KMS-11 (cell line): Measurements from ENCODE around the gene CIB4.
A peak's percentile ranks its signal among the peaks of the same experiment; 100 is the strongest.

Experiments
- H2AFZ ChIP-seq: fragments of 200-600 bp; sonication (generic); 2 replicates; pipeline ENCODE4 v1.6.1; 2016; ENCODE audit warnings: antibody characterized with exemption, mixed run types, low read depth
- H3K27ac ChIP-seq: fragments of 200-600 bp; sonication (generic); 2 replicates; pipeline ENCODE4 v1.6.1; 2016; ENCODE audit warnings: mild to moderate bottlenecking, mixed run types
- H3K27me3 ChIP-seq: fragments of 200-600 bp; sonication (generic); 2 replicates; pipeline ENCODE4 v1.6.1; 2017; ENCODE audit warnings: mild to moderate bottlenecking, low read depth, mixed run types, moderate library complexity; ENCODE audit not compliant: insufficient read depth
- H3K36me3 ChIP-seq: fragments of 200-600 bp; sonication (generic); 2 replicates; pipeline ENCODE4 v1.6.1; 2017; ENCODE audit warnings: mild to moderate bottlenecking, mixed run types; ENCODE audit not compliant: insufficient read depth
- H3K4me1 ChIP-seq: fragments of 200-600 bp; sonication (generic); 2 replicates; pipeline ENCODE4 v1.6.1; 2016; ENCODE audit warnings: mild to moderate bottlenecking, low read depth, mixed run types; ENCODE audit not compliant: poor library complexity, severe bottlenecking
- H3K4me2 ChIP-seq: fragments of 200-600 bp; sonication (generic); 2 replicates; pipeline ENCODE4 v1.7.0; 2016; ENCODE audit warnings: mild to moderate bottlenecking, mixed run types
- H3K4me3 ChIP-seq: fragments of 200-600 bp; sonication (generic); IDR thresholded peaks from 2 replicates; pipeline ENCODE4 v1.6.1; 2017; ENCODE audit warnings: low read depth, low read length, mixed read lengths; ENCODE audit not compliant: insufficient read depth
- H3K79me2 ChIP-seq: fragments of 200-600 bp; sonication (generic); 2 replicates; pipeline ENCODE4 v1.6.1; 2016; ENCODE audit warnings: low read depth, mixed run types; ENCODE audit not compliant: insufficient read depth
- H3K9ac ChIP-seq: fragments of 200-600 bp; sonication (generic); 2 replicates; pipeline ENCODE4 v1.6.1; 2016; ENCODE audit warnings: mild to moderate bottlenecking, mixed run types
- H4K20me1 ChIP-seq: fragments of 200-600 bp; sonication (generic); 2 replicates; pipeline ENCODE4 v1.6.1; 2016; ENCODE audit warnings: mild to moderate bottlenecking, mixed run types; ENCODE audit not compliant: insufficient read depth
- TF ChIP-seq, protein P1 (sequence below): fragments of 200-600 bp; sonication (generic); conservative IDR thresholded peaks from 2 replicates; pipeline ENCODE4 v1.6.1; 2017; ENCODE audit warnings: low read depth, mild to moderate bottlenecking, antibody characterized with exemption, low read length, moderate library complexity, mixed read lengths

The CIB4 gene

GRCh38 chr2:26595146-26595545 is 46.0 kb downstream of the CIB4 start:
- Histone ChIP-seq H3K4me1 (peaks cover 21% of the 10 kb centered on the region), H3K79me2 (no peaks in the 10 kb centered on the region), H3K27ac (no peak overlapping the region), H3K4me3 (no peak overlapping the region), H3K27me3 (peaks cover 88% of the 10 kb centered on the region), H2AFZ (no peak overlapping the region), H3K4me2 (no peak overlapping the region), H3K36me3 (no peaks in the 10 kb centered on the region), H4K20me1 (no peaks in the 10 kb centered on the region), H3K9ac (no peak overlapping the region)
- TF ChIP-seq, protein P1, sequence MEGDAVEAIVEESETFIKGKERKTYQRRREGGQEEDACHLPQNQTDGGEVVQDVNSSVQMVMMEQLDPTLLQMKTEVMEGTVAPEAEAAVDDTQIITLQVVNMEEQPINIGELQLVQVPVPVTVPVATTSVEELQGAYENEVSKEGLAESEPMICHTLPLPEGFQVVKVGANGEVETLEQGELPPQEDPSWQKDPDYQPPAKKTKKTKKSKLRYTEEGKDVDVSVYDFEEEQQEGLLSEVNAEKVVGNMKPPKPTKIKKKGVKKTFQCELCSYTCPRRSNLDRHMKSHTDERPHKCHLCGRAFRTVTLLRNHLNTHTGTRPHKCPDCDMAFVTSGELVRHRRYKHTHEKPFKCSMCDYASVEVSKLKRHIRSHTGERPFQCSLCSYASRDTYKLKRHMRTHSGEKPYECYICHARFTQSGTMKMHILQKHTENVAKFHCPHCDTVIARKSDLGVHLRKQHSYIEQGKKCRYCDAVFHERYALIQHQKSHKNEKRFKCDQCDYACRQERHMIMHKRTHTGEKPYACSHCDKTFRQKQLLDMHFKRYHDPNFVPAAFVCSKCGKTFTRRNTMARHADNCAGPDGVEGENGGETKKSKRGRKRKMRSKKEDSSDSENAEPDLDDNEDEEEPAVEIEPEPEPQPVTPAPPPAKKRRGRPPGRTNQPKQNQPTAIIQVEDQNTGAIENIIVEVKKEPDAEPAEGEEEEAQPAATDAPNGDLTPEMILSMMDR: no peak

GRCh38 chr2:26591619-26592505 is 49.3 kb downstream of the CIB4 start:
- H3K27ac ChIP-seq: no peak overlapping the region
- TF ChIP-seq, protein P1: no peak
- H3K36me3 ChIP-seq: no peaks in the 10 kb centered on the region
- no peak overlapping the region for H3K9ac ChIP-seq
- peak overlapping the region; percentile 73; the same call in 1 of the 2 replicates for H3K4me2 ChIP-seq
- H2AFZ ChIP-seq: no peak overlapping the region
- peaks cover 21% of the 10 kb centered on the region for H3K4me1 ChIP-seq
- no peak overlapping the region for H3K4me3 ChIP-seq
- peaks cover 88% of the 10 kb centered on the region for H3K27me3 ChIP-seq
- no peaks in the 10 kb centered on the region for H3K79me2 ChIP-seq
- no peaks in the 10 kb centered on the region for H4K20me1 ChIP-seq

GRCh38 chr2:26590980-26591618 is 50.1 kb downstream of the CIB4 start:
- Histone ChIP-seq H3K79me2 (no peaks in the 10 kb centered on the region), H3K4me2 (peak overlapping the region; percentile 73; the same call in 1 of the 2 replicates), H2AFZ (no peak overlapping the region), H3K4me1 (peaks cover 21% of the 10 kb centered on the region), H3K9ac (no peak overlapping the region), H3K27me3 (peaks cover 88% of the 10 kb centered on the region), H3K4me3 (no peak overlapping the region), H4K20me1 (no peaks in the 10 kb centered on the region), H3K27ac (no peak overlapping the region), H3K36me3 (no peaks in the 10 kb centered on the region)
- TF ChIP-seq, protein P1: no peak

DNA sequence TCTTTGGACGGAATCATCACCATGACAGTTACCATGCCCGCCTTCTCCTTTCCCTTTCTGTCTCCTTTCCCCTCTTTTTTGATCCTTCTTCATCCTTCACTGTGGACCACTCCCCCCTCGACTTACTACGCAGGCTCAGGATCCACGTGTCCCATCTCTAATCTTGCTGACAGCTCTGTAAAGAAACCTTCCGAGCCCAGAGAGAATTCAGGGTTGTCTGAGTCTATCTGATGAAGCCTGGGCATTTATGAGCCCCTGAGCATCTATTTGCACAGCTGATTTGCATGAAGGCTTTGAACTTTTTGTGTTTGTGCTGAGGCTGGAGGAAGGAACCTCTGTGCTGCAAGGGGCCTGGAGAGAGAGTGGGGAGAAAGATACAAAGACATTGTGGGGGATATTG is 50.7 kb downstream of the CIB4 start:
- peaks cover 88% of the 10 kb centered on the region for H3K27me3 ChIP-seq
- H3K27ac ChIP-seq: no peak overlapping the region

More for the DNA sequence above, 50.7 kb downstream of the CIB4 start:
- Histone ChIP-seq H4K20me1 (no peaks in the 10 kb centered on the region), H3K4me2 (peak overlapping the region; percentile 73; the same call in 1 of the 2 replicates), H3K79me2 (no peaks in the 10 kb centered on the region), H3K36me3 (no peaks in the 10 kb centered on the region), H2AFZ (no peak overlapping the region), H3K4me1 (peaks cover 21% of the 10 kb centered on the region), H3K4me3 (no peak overlapping the region), H3K9ac (no peak overlapping the region)
- TF ChIP-seq, protein P1: no peak
